Activated T-cell treated with anti-CD3 and anti-CD28 coated beads, Interleukin-2, amount 50 U/mL, for 24 hours (primary cell): Measurements from ENCODE around the gene PTX4.

Experiments
- DNase-seq: peaks from one replicate; pipeline ENCODE4 v3.0.0-alpha.2; 2020
- H3K27ac Mint-ChIP-seq: 2 replicates; pipeline ENCODE4 v1.8.0; 2020; ENCODE audit warnings: mild to moderate bottlenecking, mixed read lengths
- H3K27me3 Mint-ChIP-seq: 2 replicates; pipeline ENCODE4 v1.8.0; 2020; ENCODE audit warnings: mixed read lengths
- H3K36me3 Mint-ChIP-seq: 2 replicates; pipeline ENCODE4 v1.8.0; 2020; ENCODE audit warnings: low read depth, mixed read lengths
- H3K4me1 Mint-ChIP-seq: 2 replicates; pipeline ENCODE4 v1.8.0; 2020; ENCODE audit warnings: low read depth, mixed read lengths
- H3K4me3 Mint-ChIP-seq: 2 replicates; pipeline ENCODE4 v1.8.0; 2020; ENCODE audit warnings: mild to moderate bottlenecking, moderate library complexity, mixed read lengths
- H3K9me3 Mint-ChIP-seq: 2 replicates; pipeline ENCODE4 v1.8.0; 2020; ENCODE audit warnings: mixed read lengths

The PTX4 gene

DNA sequence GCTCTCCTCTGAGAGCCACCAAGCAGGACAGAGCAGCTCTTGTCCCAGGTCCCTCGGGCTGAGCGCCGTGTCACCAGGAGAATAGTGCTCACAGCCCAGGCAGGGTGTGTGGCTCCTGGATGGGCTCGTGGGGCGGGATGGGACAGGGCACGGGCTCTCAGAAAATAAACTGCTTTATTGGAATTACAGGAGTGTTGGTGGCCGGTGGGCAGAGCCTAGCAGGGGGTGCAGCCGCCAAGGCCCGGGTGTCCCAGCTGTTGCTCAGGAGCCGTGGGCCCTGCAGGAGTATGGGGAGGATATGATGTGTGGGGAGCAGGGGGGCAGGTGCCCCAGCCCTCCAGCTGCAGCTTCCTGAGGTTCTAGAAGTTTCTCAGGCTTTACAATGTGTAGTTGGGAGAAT is 21.5 kb upstream of the PTX4 start:
- peaks cover 61% of the 10 kb centered on the region for H3K36me3 Mint-ChIP-seq
- no peak for DNase-seq
- H3K27me3 Mint-ChIP-seq = no peaks in the 10 kb centered on the region
- H3K27ac Mint-ChIP-seq = no peak overlapping the region
- no peak overlapping the region for H3K4me3 Mint-ChIP-seq
- H3K9me3 Mint-ChIP-seq = no peaks in the 10 kb centered on the region
- H3K4me1 Mint-ChIP-seq = no peaks in the 10 kb centered on the region

DNA sequence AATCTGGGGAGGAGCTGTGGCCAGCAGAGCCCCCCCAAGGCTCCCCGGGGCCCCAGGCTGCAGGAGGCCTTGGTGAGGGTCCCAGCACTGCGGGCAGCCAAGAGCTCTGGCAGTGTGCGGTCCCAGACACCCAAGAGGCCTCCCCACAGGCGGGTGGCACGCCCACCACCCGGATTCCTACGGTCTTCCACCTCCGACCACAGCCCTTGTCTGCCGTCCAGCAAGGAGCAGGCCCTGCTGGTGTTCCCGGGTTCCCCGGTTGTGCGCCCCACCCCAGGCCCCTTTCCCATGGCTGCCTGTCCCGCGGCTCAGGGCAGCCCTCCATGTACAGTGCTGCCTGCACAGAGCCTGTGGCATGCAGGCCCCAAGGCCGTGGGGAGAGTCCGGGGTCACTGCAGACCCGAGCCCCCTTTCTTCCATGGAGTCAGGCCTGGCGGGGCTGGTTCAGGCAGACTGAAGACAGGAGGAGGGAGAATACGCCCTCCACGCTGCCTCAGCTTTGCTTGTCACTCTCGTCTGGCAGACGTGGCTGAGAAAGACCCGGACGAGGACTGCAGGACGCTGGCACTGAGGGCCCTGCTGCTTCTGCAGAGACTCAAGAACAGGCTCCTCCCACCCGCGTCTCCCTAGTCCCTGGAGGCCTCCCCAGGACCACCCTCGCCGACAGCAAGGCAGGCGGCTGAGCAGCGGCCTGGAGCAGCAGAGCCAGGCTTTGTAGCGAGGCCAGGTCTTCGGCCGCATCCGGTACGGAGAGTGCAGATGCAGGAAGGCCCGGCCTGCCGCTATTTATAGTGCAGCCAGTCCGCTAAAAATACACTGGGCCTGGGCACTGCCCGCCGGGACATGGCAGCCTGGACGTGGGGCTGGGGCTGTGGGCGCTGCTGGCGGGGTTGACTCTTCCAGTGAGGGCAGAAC is 20.8 kb upstream of the PTX4 start:
- Mint-ChIP-seq H3K36me3 (peaks cover 67% of the 10 kb centered on the region), H3K27ac (no peak overlapping the region), H3K4me1 (no peaks in the 10 kb centered on the region), H3K4me3 (no peak overlapping the region), H3K27me3 (no peaks in the 10 kb centered on the region), H3K9me3 (no peaks in the 10 kb centered on the region)
- DNase-seq = no peak

DNA sequence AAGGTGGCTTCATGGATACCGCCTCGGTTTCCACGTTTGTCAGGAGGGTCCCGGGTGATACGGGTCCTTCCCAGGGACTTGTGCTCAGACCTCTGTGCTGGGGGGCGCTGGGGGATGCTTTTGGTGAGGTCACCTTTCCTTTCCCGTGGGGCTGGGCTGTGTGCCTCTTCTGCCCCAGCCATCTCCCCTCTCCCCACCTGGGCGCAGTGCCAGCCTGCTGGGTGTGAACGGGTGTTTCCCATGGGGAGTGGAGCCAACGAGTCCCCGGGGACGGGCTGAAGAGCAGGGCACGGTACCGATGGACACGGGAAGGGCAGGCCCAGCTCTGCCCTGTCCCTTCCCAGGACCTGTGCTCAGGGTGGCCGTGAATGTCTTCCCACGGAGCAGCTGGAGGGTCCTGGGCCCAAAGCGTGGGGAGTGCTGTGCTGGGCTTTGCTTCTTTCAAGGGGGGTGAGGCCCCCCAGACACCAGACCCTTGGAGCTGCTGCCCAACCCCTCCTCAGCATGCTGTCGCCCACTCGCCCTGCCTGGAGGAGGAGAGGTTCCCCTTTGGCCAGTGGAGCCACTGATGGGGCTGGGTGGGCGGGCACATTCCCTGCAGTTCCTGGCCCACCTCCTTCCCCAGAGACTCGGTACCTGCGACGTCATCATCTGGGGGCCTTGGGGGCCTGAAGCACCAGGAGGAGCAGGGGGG is 19.9 kb upstream of the PTX4 start:
- Mint-ChIP-seq H3K27me3 (no peaks in the 10 kb centered on the region), H3K4me1 (no peaks in the 10 kb centered on the region), H3K4me3 (no peak overlapping the region), H3K36me3 (peaks cover 70% of the 10 kb centered on the region), H3K27ac (no peak overlapping the region), H3K9me3 (no peaks in the 10 kb centered on the region)
- no peak for DNase-seq

- Mint-ChIP-seq H3K4me1 (no peaks in the 10 kb centered on the region), H3K27me3 (no peaks in the 10 kb centered on the region), H3K27ac (no peak overlapping the region), H3K9me3 (no peaks in the 10 kb centered on the region), H3K4me3 (no peak overlapping the region), H3K36me3 (peaks cover 72% of the 10 kb centered on the region)
- DNase-seq = no peak
These were observed 17.9 kb upstream of the PTX4 start for GRCh38 chr16:1506494-1507213.

DNA sequence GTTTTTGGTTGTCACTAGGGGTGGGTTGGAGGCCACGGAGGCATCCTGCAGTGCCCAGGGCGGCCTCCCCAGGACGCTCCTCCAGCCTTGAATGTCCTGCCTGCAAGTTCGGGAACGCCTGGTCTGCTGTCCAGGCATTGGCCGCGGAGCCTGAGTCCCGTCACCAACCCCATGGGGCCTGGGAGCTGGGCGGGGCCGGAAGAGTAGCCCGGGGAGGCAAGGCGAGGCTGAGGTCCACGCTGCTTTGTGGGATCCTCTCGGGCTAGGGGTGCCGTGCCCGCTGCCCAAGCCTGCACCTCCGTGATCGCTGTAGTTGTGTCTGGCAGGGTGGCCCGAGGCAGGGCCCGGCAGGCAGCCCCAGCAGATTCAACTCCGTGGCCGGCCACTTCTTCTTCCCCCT is 17.2 kb upstream of the PTX4 start:
- Mint-ChIP-seq H3K36me3 (peaks cover 70% of the 10 kb centered on the region), H3K27ac (no peak overlapping the region), H3K4me3 (no peak overlapping the region), H3K4me1 (no peaks in the 10 kb centered on the region), H3K9me3 (no peaks in the 10 kb centered on the region), H3K27me3 (no peaks in the 10 kb centered on the region)
- DNase-seq = no peak

- Mint-ChIP-seq H3K27me3 (no peaks in the 10 kb centered on the region), H3K4me1 (no peaks in the 10 kb centered on the region), H3K4me3 (no peak overlapping the region), H3K9me3 (no peaks in the 10 kb centered on the region), H3K36me3 (peaks cover 65% of the 10 kb centered on the region), H3K27ac (no peak overlapping the region)
- no peak for DNase-seq
These were observed 16.5 kb upstream of the PTX4 start for GRCh38 chr16:1505073-1505844.

GRCh38 chr16:1503110-1503955 is 14.6 kb upstream of the PTX4 start:
- H3K4me3 Mint-ChIP-seq = no peak overlapping the region
- peaks cover 67% of the 10 kb centered on the region for H3K36me3 Mint-ChIP-seq
- no peak overlapping the region for H3K27ac Mint-ChIP-seq
- H3K27me3 Mint-ChIP-seq = no peaks in the 10 kb centered on the region
- no peaks in the 10 kb centered on the region for H3K9me3 Mint-ChIP-seq
- no peaks in the 10 kb centered on the region for H3K4me1 Mint-ChIP-seq
- DNase-seq = no peak

GRCh38 chr16:1502092-1503004 is 13.6 kb upstream of the PTX4 start:
- DNase-seq = no peak
- H3K27ac Mint-ChIP-seq = no peak overlapping the region
- H3K4me3 Mint-ChIP-seq = no peak overlapping the region
- H3K9me3 Mint-ChIP-seq = no peaks in the 10 kb centered on the region
- no peaks in the 10 kb centered on the region for H3K27me3 Mint-ChIP-seq
- H3K4me1 Mint-ChIP-seq = no peaks in the 10 kb centered on the region
- H3K36me3 Mint-ChIP-seq = peaks cover 67% of the 10 kb centered on the region

DNA sequence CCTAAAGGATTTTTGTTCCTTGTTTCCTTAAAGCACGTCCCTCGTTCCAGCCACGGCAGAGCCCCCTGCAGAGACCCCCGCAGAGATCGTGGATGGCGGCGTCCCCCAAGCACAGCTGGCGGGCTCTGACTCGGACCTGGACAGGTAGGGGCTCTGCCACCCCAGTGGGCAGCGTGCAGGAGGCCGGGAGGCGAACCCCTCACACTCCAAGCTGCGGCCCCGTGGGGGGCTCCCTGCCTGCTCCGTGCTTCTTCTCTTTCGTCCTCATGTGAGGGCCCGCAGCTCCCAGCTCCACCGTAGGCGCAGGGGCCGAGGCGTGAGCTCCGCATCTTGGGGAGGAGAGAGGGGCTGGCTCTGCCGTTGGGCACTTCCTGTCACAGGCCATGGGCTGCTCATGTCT is 12.9 kb upstream of the PTX4 start:
- no peak for DNase-seq
- Mint-ChIP-seq H3K4me3 (no peak overlapping the region), H3K9me3 (no peaks in the 10 kb centered on the region), H3K36me3 (peaks cover 69% of the 10 kb centered on the region), H3K27ac (no peak overlapping the region), H3K27me3 (no peaks in the 10 kb centered on the region), H3K4me1 (no peaks in the 10 kb centered on the region)

- Mint-ChIP-seq H3K4me3 (no peak overlapping the region), H3K4me1 (no peaks in the 10 kb centered on the region), H3K27ac (no peak overlapping the region), H3K27me3 (no peaks in the 10 kb centered on the region), H3K9me3 (no peaks in the 10 kb centered on the region), H3K36me3 (peaks cover 69% of the 10 kb centered on the region)
- DNase-seq = no peak
These were observed 11.9 kb upstream of the PTX4 start for GRCh38 chr16:1500465-1501150.

DNA sequence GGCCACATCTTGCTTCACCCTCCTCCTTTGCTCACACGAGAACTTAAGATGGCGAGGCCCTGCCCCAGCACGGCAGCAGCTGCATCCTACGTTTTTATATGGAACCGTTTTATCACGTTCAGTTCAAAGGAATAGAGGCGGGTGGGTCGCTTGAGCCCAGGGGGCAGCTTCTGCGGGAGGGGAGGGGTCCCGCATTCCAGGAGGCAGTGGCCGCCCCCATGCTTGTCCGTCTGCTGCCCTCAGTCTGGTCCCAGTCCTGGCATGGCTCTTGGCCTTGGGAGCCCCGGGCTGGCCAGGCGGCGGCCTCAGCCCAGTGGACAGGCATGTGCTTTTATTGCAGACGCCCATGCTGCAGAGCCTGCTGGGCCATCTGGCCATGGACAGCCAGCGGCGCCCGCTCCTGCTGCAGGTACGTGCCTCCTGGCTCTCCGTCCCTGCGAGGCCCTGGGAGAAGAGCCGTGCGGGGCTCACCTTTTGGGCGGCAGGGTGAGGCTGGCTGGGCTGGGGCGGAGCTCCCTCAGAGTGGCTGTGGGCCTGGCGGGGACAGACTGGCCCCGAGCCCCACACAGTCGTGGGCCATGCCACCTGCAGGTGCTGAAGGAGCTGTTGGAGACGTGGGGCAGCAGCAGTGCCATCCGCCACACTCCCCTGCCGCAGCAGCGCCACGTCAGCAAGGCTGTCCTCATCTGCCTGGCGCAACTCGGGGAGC is 11.2 kb upstream of the PTX4 start:
- peaks cover 5% of the 10 kb centered on the region for H3K4me1 Mint-ChIP-seq
- H3K27me3 Mint-ChIP-seq = no peaks in the 10 kb centered on the region
- no peak for DNase-seq
- H3K27ac Mint-ChIP-seq = no peak overlapping the region
- no peak overlapping the region for H3K4me3 Mint-ChIP-seq
- no peaks in the 10 kb centered on the region for H3K9me3 Mint-ChIP-seq
- H3K36me3 Mint-ChIP-seq = peaks cover 72% of the 10 kb centered on the region
